Upper lobe of left lung (tissue), 6 donors: ENCODE data around the gene CAMK4. TPM values are rescaled to one million over a fixed set of nuclear protein-coding genes. Genes with fewer than 3 reads are reported as not detected.

Source experiments
- ATAC-seq, 2 donors: fragments of 200-7000 bp; cut with Tn5 transposase; one replicate each; pipeline ENCODE4 v1.9.1; 2022; ENCODE audit warnings: mild to moderate bottlenecking in 2 of 2, moderate library complexity in 2 of 2; ENCODE audit not compliant: low FRiP score in 2 of 2
- DNase-seq, 2 donors: peaks; one replicate each; pipeline ENCODE4 v3.0.0-alpha.2; 2019 to 2020
- H3K27ac ChIP-seq, 4 donors: fragments of 200-600 bp; sonication (generic); one replicate each; pipeline ENCODE4 v1.5.1; 2016 to 2019
- H3K27me3 ChIP-seq, 4 donors: fragments of 200-600 bp; sonication (generic); one replicate each; pipeline ENCODE4 v1.5.1; 2017 to 2019
- H3K36me3 ChIP-seq, 4 donors: fragments of 200-600 bp; sonication (generic); one replicate each; pipeline ENCODE4 v1.5.1; 2016 to 2019
- H3K4me1 ChIP-seq, 4 donors: fragments of 200-600 bp; sonication (generic); one replicate each; pipeline ENCODE4 v1.5.1; 2018 to 2019
- H3K4me3 ChIP-seq, 4 donors: fragments of 200-600 bp; sonication (generic); one replicate each; pipeline ENCODE4 v1.5.1; 2017 to 2019; ENCODE audit warnings: mild to moderate bottlenecking in 2 of 4, moderate library complexity in 1 of 4
- H3K9me3 ChIP-seq, 4 donors: fragments of 200-600 bp; sonication (generic); one replicate each; pipeline ENCODE4 v1.5.1; 2018 to 2019
- EP300 ChIP-seq, 4 donors: sonication (generic); formaldehyde crosslinking; IDR thresholded peaks; one replicate each; pipeline ENCODE4 v1.5.1; 2017; ENCODE audit warnings: antibody characterized with exemption in 4 of 4, control low read depth in 2 of 4
- POLR2A ChIP-seq, 4 donors: fragments of 450-650 bp; IDR thresholded peaks; one replicate each; pipeline ENCODE4 v1.5.1; 2016 to 2017; ENCODE audit warnings: antibody characterized with exemption in 4 of 4, mild to moderate bottlenecking in 2 of 4
- POLR2AphosphoS5 ChIP-seq, 2 donors: sonication (generic); formaldehyde crosslinking; IDR thresholded peaks; one replicate each; pipeline ENCODE4 v1.5.1; 2017; ENCODE audit warnings: antibody characterized with exemption in 2 of 2
- WGBS, 2 donors: methylation state at CpG; one replicate each; pipeline ENCODE4 v1.1.5; 2017 to 2018; 5-methylcytosine and 5-hydroxymethylcytosine counted together
- total RNA-seq, 6 donors: library from RNA; depleted of rRNA in 4 of 6; stranded (reverse); fragments of >200 nt in 4 of 6; gene quantifications; one replicate each; pipeline versions ENCODE4 v1.1.0 to v1.2.1, GENCODE V29; 2016 to 2021
- TF ChIP-seq, protein P1 (sequence below), 6 experiments: fragments of 450-650 bp in 4 of 6; fragments of 200-600 bp in 2 of 6; sonication (generic) in 2 of 6; IDR thresholded peaks; one replicate each; pipeline ENCODE4 v1.5.1; 2016 to 2019; ENCODE audit warnings: antibody characterized with exemption in 6 of 6
- donor health status: DM: no; HTN: no; CAD: no; lungs with moderate emphysema.
- donor health status: DM: no; HTN: yes; CAD: no; lungs with severe emphysema.

The CAMK4 gene
- total RNA-seq, 6 donors from 2014 or later, result 1.8 to 36.7 (median 2.2) TPM

GRCh38 chr5:111478266-111478665, 254.1 kb downstream of the CAMK4 start:
- TF ChIP-seq, protein P1, sequence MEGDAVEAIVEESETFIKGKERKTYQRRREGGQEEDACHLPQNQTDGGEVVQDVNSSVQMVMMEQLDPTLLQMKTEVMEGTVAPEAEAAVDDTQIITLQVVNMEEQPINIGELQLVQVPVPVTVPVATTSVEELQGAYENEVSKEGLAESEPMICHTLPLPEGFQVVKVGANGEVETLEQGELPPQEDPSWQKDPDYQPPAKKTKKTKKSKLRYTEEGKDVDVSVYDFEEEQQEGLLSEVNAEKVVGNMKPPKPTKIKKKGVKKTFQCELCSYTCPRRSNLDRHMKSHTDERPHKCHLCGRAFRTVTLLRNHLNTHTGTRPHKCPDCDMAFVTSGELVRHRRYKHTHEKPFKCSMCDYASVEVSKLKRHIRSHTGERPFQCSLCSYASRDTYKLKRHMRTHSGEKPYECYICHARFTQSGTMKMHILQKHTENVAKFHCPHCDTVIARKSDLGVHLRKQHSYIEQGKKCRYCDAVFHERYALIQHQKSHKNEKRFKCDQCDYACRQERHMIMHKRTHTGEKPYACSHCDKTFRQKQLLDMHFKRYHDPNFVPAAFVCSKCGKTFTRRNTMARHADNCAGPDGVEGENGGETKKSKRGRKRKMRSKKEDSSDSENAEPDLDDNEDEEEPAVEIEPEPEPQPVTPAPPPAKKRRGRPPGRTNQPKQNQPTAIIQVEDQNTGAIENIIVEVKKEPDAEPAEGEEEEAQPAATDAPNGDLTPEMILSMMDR (IDR thresholded peaks at IDR 0.05), result no peak
- ATAC-seq (no peak), DNase-seq (no peak)
- H3K27me3 ChIP-seq, result no peaks in the 10 kb centered on the region
- no peak overlapping the region for H3K4me3 ChIP-seq
- 90 to 91% methylated on average over 1 of the region's 1 CpG for WGBS, 2 donors
- H3K9me3 ChIP-seq, result no peaks in the 10 kb centered on the region
- H3K4me1 ChIP-seq, result no peaks in the 10 kb centered on the region
- no peaks in the 10 kb centered on the region for H3K36me3 ChIP-seq
- H3K27ac ChIP-seq, result no peak overlapping the region

DNA sequence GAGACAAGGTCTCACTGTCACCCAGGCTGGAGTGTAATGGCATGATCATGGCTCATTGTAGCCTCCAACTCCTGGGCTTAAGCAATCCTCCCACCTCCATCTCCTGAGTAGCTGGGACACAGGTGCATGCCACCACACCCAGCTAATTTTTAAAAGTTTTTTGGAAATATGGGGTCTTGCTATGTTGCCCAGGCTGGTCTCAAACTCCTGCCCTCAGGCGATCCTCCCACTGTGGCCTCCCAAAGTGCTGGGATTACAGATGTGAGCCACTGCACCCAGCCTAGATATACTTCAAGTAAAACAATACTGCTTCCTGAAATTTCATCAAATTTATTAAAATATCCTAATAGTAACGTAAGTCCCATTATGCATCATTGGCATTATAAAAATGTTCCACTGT, 254.7 kb downstream of the CAMK4 start:
- no peak overlapping the region for H3K27ac ChIP-seq
- no peaks in the 10 kb centered on the region for H3K27me3 ChIP-seq
- no peaks in the 10 kb centered on the region for H3K9me3 ChIP-seq
- no peaks in the 10 kb centered on the region for H3K4me1 ChIP-seq
- H3K4me3 ChIP-seq, result no peak overlapping the region
- TF ChIP-seq POLR2A (IDR thresholded peaks at IDR 0.05) (no peak), POLR2AphosphoS5 (IDR thresholded peaks at IDR 0.05) (no peak), EP300 (IDR thresholded peaks at IDR 0.05) (no peak)
- TF ChIP-seq, protein P1 (IDR thresholded peaks at IDR 0.05), result no peak
- DNase-seq (no peak), ATAC-seq (no peak)
- WGBS, 2 donors, result 94 to 95% methylated on average over 2 of the region's 2 CpGs
- H3K36me3 ChIP-seq, result no peaks in the 10 kb centered on the region

GRCh38 chr5:111480346-111480745, 256.2 kb downstream of the CAMK4 start:
- Histone ChIP-seq H3K27me3 (no peaks in the 10 kb centered on the region), H3K4me1 (no peaks in the 10 kb centered on the region), H3K27ac (no peak overlapping the region), H3K4me3 (no peak overlapping the region), H3K36me3 (no peaks in the 10 kb centered on the region), H3K9me3 (no peaks in the 10 kb centered on the region)
- ATAC-seq (no peak), DNase-seq (no peak)
- TF ChIP-seq POLR2A (IDR thresholded peaks at IDR 0.05) (no peak), EP300 (IDR thresholded peaks at IDR 0.05) (no peak), POLR2AphosphoS5 (IDR thresholded peaks at IDR 0.05) (no peak)
- TF ChIP-seq, protein P1 (IDR thresholded peaks at IDR 0.05), result no peak
- WGBS, 2 donors, result 65 to 79% methylated on average over 4 of the region's 4 CpGs

DNA sequence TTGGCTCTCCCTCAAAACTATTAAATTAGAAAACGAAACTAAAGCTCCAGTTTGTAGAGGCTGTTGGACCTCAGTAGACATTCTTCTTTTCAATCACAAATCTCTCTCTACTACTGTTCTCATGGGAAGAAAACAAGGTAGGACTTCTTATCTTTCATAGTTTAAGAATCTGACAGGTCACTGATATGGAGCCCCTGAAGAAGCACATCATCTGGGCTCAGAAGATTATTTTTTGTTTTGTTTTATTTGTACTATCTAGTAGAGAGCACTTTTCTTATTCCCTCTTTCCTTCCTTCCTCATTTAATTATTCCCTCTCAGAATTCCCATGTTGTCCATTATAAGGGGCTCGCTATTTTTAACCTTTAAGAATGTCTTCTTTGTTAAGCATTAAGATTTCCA, 261.9 kb downstream of the CAMK4 start:
- Histone ChIP-seq H3K27ac (no peak overlapping the region), H3K9me3 (no peaks in the 10 kb centered on the region), H3K4me1 (no peaks in the 10 kb centered on the region), H3K36me3 (no peaks in the 10 kb centered on the region), H3K27me3 (no peaks in the 10 kb centered on the region), H3K4me3 (no peak overlapping the region)
- no peak for TF ChIP-seq EP300 (IDR thresholded peaks at IDR 0.05)
- no peak for TF ChIP-seq POLR2AphosphoS5 (IDR thresholded peaks at IDR 0.05)
- TF ChIP-seq POLR2A (IDR thresholded peaks at IDR 0.05), result no peak
- TF ChIP-seq, protein P1 (IDR thresholded peaks at IDR 0.05), result no peak
- 76 to 78% methylated on average over 2 of the region's 2 CpGs for WGBS, 2 donors
- no peak for DNase-seq
- no peak for ATAC-seq

GRCh38 chr5:111486926-111487325, 262.7 kb downstream of the CAMK4 start:
- H3K9me3 ChIP-seq, result no peaks in the 10 kb centered on the region
- no peak for ATAC-seq
- no peak for DNase-seq
- H3K27ac ChIP-seq, result no peak overlapping the region
- TF ChIP-seq POLR2AphosphoS5 (IDR thresholded peaks at IDR 0.05) (no peak), POLR2A (IDR thresholded peaks at IDR 0.05) (no peak), EP300 (IDR thresholded peaks at IDR 0.05) (no peak)
- TF ChIP-seq, protein P1 (IDR thresholded peaks at IDR 0.05), result no peak
- no peak overlapping the region for H3K4me3 ChIP-seq
- no peaks in the 10 kb centered on the region for H3K4me1 ChIP-seq
- H3K36me3 ChIP-seq, result no peaks in the 10 kb centered on the region
- no peaks in the 10 kb centered on the region for H3K27me3 ChIP-seq
